ENCODE results near the gene HECA. TPM values are rescaled to one million over a fixed set of nuclear protein-coding genes. Genes with fewer than 3 reads are reported as not detected.
A peak's percentile ranks its signal among the peaks of the same experiment; 100 is the strongest.

HECA gene
- total and polyA plus RNA-seq, 2 of the 4 experiments (the other 2 are of a cell fraction): 3.1 to 4.3 TPM

DNA sequence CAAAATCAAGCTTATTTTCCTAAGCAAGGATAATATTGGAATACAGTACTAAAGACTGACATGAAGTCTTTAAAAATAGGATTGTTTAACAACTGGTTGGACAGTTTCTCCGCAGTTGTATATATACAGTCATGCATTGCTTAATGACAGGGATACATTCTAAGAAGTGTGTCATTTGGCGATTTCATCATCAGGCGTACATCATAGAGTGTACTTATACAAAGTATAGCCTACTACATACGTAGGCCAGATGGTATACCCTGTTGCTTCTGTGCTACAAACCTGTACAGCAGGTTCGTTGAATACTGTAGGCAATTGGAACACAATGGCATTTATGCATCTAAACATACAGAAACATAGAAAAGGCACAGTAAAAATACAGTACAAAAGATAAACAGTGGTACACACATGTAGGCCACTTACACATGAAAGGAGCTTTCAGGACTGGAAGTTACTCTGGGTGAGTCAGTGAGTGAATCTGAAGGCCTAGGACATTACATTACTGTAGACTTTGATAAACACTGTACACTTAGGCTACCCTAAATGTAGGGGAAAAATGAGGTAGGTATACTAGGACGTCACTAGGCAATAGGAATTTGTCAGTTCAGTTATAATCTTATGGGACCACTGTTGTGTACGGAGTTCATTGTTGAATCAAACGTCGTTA, 20.1 kb downstream of the HECA start:
- no peak; the same call in 1 of the 2 replicates for ATAC-seq (ENCODE audit: low read depth)
- Histone ChIP-seq H3K36me3 (ENCODE audit: control insufficient read depth, insufficient read depth, low read length) (no peaks in the 10 kb centered on the region), H3K9me3 (ENCODE audit: control insufficient read depth, insufficient read depth, low read length) (no peaks in the 10 kb centered on the region), H3K9ac (ENCODE audit: low read depth, low read length) (no peak overlapping the region), H4K20me1 (ENCODE audit: insufficient read depth, low read length) (peaks cover 25% of the 10 kb centered on the region; the same call in 1 of the 2 replicates), H3K79me1 (ENCODE audit: low read depth in 1 of 2, low read length in 2 of 2) (peaks cover 8 to 26% of the 10 kb centered on the region in 2 experiments), H3K27me3 (ENCODE audit: control insufficient read depth, insufficient read depth, low read length) (no peaks in the 10 kb centered on the region; the same call in 1 of the 2 replicates), H3K9me1 (ENCODE audit: insufficient read depth, low read length) (peaks cover 8% of the 10 kb centered on the region), H3K4me3 (ENCODE audit: insufficient read depth, low read depth, low read length) (no peak overlapping the region), H4K8ac (ENCODE audit: low read depth in 2 of 2, low read length in 2 of 2) (no peak overlapping the region), H3K56ac (ENCODE audit: extremely low read depth, insufficient read depth, low read length) (no peak overlapping the region), H3K4me2 (ENCODE audit: low read depth, low read length) (no peak overlapping the region; the same call in 1 of the 2 replicates), H2BK15ac (ENCODE audit: low read depth, low read length) (no peak overlapping the region), H3K14ac (replicated peaks; ENCODE audit: low read depth, low read length) (no peak overlapping the region), H3K23ac (ENCODE audit: low read depth, low read length) (no peak overlapping the region), H2AFZ (replicated peaks; ENCODE audit: low read length, poor library complexity) (no peak overlapping the region), H3K4ac (ENCODE audit: low read depth, low read length) (no peak overlapping the region), H3K18ac (ENCODE audit: low read depth, low read length) (peak overlapping the region; percentile 59; the same call in 1 of the 2 replicates), H2BK5ac (ENCODE audit: low read depth, low read length, poor library complexity, severe bottlenecking) (no peak overlapping the region), H3K27ac (ENCODE audit: insufficient read depth, low read length) (no peak overlapping the region), H2AK9ac (replicated peaks; ENCODE audit: low read depth, low read length, poor library complexity) (no peak overlapping the region), H4K91ac (ENCODE audit: insufficient read depth, low read depth, low read length) (no peak overlapping the region), H2AK5ac (ENCODE audit: low read depth, low read length) (no peak overlapping the region), H3K4me1 (ENCODE audit: control insufficient read depth, insufficient read depth, low read length) (peaks cover 16% of the 10 kb centered on the region), H2BK20ac (ENCODE audit: low read depth, low read length) (no peak overlapping the region), H2BK120ac (ENCODE audit: low read depth, low read length) (no peak overlapping the region), H4K5ac (ENCODE audit: low read depth, low read length) (no peak overlapping the region; the same call in 1 of the 2 replicates)
- WGBS, 2 experiments (ENCODE audit: extremely low coverage in 2 of 2, insufficient read length in 1 of 2): 80% methylated on average over 1 of the region's 9 CpGs; no CpG with 5 or more reads in 1 of the 2 experiments
- in situ Hi-C loops (cut with MboI; ENCODE audit: low sequenced_read_pairs): no loop called here
- dilution Hi-C loops (cut with HindIII; ENCODE audit: low sequenced_read_pairs, unreplicated experiment): no loop called here
- POLR2A ChIA-PET (ENCODE audit: unreplicated experiment): no interaction called here
- BruUV-seq (replicated peaks): no TSS peak
- intact Hi-C loops (cut with micrococcal nuclease): no loop called here
- peak; percentile 77 for TF ChIP-seq CEBPB (IDR thresholded peaks at IDR 0.05; ENCODE audit: low read depth, low read length)
- TF ChIP-seq NFE2L2 (IDR thresholded peaks at IDR 0.05; ENCODE audit: low read depth, low read length): no peak
- peak; percentile 67 for DNase-seq
- CTCF ChIA-PET: no interaction called here
